Raji (cell line): ENCODE measurements around the gene HS2ST1.

ENCODE experiments used
- POLR2A ChIP-seq: IDR thresholded peaks from 2 replicates; pipeline ENCODE4 v1.6.1; 2011; ENCODE audit warnings: low read depth, low read length, control low read depth; ENCODE audit not compliant: insufficient read depth

Gene HS2ST1

GRCh38 chr1:87146538-87146937 lies 232.1 kb downstream of the HS2ST1 start:
- TF ChIP-seq POLR2A, result no peak

DNA sequence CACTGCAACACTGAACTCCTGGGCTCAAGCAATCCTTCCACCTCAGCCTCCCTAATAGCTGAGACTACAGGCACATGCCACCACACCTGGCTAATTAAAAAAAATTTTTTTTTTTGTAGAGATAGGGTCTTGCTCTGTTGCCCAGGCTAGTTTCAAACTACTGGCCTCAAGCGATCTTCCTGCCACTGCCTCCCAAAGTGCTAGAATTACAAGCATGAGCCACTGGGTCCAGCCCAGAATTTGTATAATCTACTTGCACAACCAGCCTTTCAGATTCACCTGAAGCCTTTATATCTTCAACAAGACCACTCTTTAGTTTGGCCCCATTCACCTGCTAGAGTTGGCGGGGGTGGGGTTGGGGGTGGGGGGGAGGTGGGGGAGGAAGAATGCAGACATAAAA lies 232.6 kb downstream of the HS2ST1 start:
- TF ChIP-seq POLR2A, result no peak

DNA sequence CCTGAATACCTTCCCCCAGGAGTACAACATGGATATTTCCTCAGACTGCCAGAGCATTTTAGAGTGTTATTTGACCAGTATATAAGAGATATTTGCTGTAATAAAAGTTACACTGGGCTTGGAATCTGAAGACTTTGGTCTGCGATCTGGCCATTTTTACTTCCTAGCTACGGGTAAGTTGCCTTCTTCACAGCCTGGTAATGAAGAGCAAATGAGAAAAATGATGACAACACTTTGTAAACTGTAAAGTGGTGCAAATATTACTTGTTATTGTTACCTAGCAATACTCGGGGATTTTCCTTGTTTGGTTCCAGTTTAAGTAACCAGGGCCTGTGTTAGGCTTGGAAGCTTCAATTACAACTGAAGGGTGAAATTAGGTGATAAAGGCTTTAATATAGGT lies 233.4 kb downstream of the HS2ST1 start:
- TF ChIP-seq POLR2A, result no peak

DNA sequence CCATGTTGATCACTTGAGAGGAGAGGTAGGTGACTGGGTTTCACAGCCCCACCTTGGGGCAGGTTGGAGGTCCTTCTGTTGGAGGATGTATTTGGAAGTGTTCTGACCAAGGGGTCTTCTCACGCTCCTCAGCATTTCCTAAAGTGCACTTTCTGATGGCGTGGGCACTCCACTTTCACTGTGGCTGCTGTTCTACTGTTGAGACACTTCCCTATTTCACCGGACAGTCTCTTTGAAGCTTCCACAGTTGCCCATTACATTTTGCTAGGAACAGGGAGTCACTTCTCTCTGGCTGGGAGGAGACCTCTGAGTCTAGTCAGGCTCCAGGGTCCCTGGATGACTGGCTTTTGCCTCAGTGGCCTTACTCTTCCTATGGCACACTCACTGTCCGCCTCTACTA lies 234.2 kb downstream of the HS2ST1 start:
- no peak for TF ChIP-seq POLR2A

DNA sequence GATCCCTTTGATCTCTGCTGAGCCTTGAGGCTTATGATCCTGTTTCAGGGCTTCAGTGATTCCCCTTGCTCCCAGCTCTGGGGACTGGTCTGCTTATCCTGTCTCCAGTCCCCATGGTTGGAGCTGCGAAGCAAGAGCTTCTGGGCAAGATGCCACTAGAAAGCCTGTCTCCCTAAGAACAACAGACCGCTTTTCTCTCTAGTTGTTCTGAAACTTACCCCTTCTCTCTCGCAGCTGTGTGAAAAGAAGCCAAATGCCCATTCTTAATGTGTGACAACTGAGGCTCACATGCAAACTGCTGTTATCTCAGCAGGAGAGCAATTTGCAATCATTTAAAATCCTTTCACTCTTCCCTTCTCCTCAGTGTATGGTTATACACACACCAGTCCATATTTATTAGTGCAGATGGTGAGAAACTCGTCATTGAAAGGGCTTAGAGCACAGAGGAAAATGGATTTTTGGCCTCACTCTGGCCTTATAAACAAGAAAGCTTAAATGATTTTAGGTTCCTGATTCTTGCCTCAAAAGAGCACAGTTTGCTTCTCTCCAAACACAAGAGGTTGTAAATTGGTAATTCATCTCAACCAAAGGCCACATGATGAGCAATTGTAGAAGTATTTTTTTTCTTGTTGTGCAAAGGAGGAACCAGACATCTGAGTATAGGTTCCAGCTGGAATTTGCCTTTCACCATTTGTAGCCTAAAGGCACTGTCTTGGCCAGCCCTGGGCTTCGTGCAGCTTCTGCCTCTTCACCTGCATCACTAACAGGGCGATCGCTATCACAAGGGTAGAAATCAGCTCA lies 235.0 kb downstream of the HS2ST1 start:
- TF ChIP-seq POLR2A, result no peak

DNA sequence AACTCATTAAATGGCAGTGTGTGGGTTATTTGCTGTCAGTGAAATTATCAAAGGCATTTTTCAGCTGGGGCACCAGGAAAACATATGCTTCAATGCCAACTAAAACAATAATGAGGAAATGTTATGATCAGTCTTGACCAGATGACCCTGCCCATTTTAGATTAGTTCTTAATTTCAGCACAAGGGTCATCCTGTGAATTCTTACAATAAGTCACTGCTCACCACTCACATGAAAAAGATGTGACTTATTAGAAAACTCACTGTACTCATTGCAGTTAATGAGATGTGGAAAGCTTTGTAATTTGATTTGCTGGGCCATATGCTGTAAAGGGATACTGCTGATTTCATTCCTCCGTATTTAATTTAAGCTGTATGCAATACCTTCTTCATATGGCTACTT lies 235.7 kb downstream of the HS2ST1 start:
- TF ChIP-seq POLR2A, result no peak

DNA sequence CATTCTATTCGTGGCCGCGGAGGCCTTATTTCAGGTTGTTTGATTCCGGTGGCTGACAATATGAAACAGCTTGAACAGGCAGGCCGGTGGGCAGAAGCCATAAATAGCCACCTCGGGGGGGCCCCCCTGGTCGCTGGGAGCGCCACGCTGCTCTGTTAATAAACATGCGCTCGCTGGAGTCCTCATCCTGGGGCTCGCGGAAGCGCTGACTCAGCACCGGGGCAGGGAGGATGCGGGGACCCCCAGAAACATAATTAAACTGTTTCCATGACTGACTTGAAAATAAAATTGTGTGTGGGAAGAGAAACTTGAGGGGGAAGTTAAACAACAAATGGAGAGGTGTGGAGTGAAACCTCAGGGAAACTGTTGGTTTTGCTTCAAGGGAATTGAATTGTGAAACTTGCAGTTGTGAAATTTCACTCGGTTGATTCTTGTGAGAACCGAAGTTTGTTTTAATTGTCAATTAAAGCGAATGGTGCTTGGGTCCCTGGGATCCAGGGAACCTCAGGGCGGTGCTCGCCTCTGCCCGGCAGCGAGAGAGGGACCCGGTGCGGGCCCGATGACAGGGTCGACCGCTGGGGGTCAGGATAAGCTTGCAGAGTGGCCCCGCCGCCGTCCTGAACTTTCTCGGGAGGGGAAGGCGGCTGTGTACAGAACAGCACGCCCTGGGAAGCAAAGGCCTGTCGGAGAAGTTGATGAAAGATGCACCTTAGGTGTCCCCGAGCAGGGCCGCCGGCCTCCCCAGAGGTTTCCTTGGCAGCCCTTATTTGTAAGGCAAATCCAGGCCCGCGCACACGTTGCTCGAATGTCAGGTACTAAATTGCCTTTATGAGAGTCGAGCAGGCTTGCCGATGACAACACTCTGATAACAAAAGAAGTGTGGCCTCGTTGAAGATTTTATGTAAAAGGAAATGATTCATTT lies 237.3 kb downstream of the HS2ST1 start:
- TF ChIP-seq POLR2A, result no peak

DNA sequence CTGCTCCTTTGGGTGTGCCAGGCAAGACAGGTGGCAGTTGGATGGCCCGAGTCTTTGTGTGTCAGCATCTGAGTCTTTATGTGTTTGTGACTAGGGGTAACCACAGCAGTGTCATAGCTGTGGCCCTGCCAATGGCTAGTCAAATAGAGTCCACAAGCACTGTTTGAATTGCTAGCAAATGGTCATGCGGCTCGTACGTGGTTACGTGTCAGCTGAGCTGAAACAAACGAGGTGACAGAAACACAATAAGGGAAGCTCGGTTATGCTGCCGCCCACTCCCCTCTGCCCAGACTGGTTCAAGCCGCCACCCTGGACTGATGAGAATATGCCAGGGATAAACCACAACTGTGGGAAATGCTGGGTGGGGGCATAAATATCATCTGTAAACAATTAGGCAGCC lies 239.9 kb downstream of the HS2ST1 start:
- TF ChIP-seq POLR2A, result no peak

DNA sequence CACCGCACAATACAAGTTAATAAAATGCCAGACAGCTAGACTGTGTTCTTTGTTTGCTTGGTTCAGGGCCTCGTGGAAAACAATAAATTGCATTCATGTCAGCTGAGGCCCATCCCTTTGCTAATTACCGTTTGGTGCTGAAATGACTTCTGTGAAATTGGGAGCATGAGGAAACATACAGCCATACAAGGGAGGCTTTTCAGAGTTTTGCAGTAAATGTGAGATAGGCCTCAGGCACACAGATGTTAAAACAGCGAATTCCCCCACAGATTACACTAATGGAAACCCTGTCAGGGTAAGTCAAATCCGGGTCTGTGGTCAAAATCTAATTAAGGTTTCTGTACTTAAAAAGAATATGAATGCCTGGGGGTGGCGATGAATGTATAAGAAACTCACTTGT lies 240.7 kb downstream of the HS2ST1 start:
- TF ChIP-seq POLR2A, result no peak

DNA sequence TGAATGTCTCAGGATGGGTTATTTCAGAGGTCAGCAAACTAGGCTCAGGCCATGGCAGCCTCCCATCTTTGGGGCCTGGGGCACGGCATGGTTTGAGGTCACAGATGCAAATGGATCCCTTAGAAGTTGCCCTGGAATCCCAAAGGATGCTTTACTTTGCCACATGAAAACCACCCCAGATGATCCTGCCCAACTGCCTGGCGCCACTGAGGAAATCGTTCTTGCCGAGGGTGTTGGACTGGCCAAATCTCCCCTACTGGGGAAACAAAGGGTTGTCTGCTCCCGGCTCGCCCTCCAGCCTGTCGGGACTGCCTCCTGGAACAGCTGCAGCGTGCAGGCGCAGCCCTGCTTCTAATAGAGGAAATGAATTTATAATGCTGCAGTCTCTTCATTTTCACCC lies 241.2 kb downstream of the HS2ST1 start:
- no peak for TF ChIP-seq POLR2A

GRCh38 chr1:87156124-87156523 lies 241.7 kb downstream of the HS2ST1 start:
- TF ChIP-seq POLR2A, result no peak

GRCh38 chr1:87159378-87159915 lies 245.0 kb downstream of the HS2ST1 start:
- TF ChIP-seq POLR2A, result no peak
